Upper lobe of right lung (tissue), 1 donor: ENCODE data around the gene NFE2L3. TPM values are rescaled to one million over a fixed set of nuclear protein-coding genes. Genes with fewer than 3 reads are reported as not detected.
A peak's percentile ranks its signal among the peaks of the same experiment; 100 is the strongest.
"Not testable (repeated sequence)": the region's sequence is repeated elsewhere in the genome, so short reads cannot be mapped to it uniquely, and the experiment has no call there.

Experiments used
- ATAC-seq: fragments of 200-7000 bp; cut with Tn5 transposase; one replicate; pipeline ENCODE4 v1.9.1; 2020; ENCODE audit warnings: mild to moderate bottlenecking, moderate library complexity
- DNase-seq: peaks from one replicate; pipeline ENCODE4 v3.0.0-alpha.2; 2020
- H3K27ac ChIP-seq: fragments of 200-600 bp; one replicate; pipeline ENCODE4 v1.8.0; 2022
- H3K27me3 ChIP-seq: fragments of 200-600 bp; one replicate; pipeline ENCODE4 v1.8.0; 2022; ENCODE audit warnings: mild to moderate bottlenecking
- H3K36me3 ChIP-seq: fragments of 200-600 bp; one replicate; pipeline ENCODE4 v1.8.0; 2022
- H3K4me1 ChIP-seq: fragments of 200-600 bp; one replicate; pipeline ENCODE4 v1.8.0; 2022
- H3K4me3 ChIP-seq: fragments of 200-600 bp; one replicate; pipeline ENCODE4 v1.8.0; 2022; ENCODE audit warnings: mild to moderate bottlenecking
- H3K9me3 ChIP-seq: fragments of 200-600 bp; one replicate; pipeline ENCODE4 v1.8.0; 2022
- intact Hi-C: fragments of 100-400 bp; cut with DNase I; formaldehyde crosslinking; loops from one replicate; pipeline ENCODE4 v1.11.0; 2022
- total RNA-seq: library from RNA; stranded (reverse); fragmentation: NEBNext Ultra II Directional; extraction: Animal tissue kit (Norgen Biotek cat#: 25700); gene quantifications from one replicate; pipeline ENCODE4 v1.2.1, GENCODE V29; 2021
- TF ChIP-seq, protein P1 (sequence below): fragments of 200-600 bp; IDR thresholded peaks from one replicate; pipeline ENCODE4 v1.8.0; 2022; ENCODE audit warnings: antibody characterized with exemption
- donor health status: DM: no; HTN: yes; CAD: no; lungs with severe emphysema.

NFE2L3 gene
- total RNA-seq, 1 donor from 2014 or later, result 4.1 TPM

DNA sequence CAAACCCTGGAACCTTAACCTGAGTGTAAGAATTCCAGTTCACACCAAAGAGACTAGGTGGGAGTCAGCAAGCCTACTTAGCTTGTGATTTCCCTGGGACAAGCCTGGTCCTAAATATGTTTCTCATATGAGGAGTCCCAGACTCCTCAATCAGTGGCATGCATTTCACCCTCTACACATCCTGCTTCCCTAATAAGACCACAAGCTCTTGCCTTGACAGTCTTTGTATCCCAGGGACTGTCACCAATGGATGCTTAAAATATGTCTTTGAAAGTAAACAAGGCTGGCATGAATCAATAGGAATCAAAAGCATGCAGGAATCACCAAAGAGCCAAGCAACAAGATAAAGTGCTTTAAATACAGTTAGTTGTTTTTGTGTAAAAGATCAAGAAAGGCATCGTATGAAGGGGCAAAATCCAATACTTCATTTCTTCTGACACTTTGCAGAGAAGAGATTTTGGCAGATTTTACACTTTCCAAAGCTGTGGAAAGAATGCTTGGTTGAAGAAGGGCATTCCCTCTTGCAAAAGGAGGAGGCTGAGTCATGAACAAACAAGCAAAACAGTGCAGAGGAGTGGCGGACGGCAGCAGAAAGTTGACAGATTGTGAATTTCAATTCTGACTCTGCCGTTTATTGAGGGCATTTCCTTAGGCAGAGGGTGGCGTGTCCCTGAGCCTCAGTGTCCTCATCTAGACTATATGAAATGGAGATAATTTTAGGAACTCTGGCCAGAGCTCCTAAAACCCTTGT lies 8.5 kb upstream of the NFE2L3 start:
- Histone ChIP-seq H3K27ac (no peak overlapping the region), H3K4me1 (peaks cover 8% of the 10 kb centered on the region), H3K36me3 (no peaks in the 10 kb centered on the region), H3K9me3 (no peaks in the 10 kb centered on the region), H3K4me3 (no peak overlapping the region), H3K27me3 (no peaks in the 10 kb centered on the region)
- intact Hi-C loops, result no loop called here
- ATAC-seq (peak; percentile 27), DNase-seq (no peak)
- TF ChIP-seq, protein P1, sequence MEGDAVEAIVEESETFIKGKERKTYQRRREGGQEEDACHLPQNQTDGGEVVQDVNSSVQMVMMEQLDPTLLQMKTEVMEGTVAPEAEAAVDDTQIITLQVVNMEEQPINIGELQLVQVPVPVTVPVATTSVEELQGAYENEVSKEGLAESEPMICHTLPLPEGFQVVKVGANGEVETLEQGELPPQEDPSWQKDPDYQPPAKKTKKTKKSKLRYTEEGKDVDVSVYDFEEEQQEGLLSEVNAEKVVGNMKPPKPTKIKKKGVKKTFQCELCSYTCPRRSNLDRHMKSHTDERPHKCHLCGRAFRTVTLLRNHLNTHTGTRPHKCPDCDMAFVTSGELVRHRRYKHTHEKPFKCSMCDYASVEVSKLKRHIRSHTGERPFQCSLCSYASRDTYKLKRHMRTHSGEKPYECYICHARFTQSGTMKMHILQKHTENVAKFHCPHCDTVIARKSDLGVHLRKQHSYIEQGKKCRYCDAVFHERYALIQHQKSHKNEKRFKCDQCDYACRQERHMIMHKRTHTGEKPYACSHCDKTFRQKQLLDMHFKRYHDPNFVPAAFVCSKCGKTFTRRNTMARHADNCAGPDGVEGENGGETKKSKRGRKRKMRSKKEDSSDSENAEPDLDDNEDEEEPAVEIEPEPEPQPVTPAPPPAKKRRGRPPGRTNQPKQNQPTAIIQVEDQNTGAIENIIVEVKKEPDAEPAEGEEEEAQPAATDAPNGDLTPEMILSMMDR, result no peak

DNA sequence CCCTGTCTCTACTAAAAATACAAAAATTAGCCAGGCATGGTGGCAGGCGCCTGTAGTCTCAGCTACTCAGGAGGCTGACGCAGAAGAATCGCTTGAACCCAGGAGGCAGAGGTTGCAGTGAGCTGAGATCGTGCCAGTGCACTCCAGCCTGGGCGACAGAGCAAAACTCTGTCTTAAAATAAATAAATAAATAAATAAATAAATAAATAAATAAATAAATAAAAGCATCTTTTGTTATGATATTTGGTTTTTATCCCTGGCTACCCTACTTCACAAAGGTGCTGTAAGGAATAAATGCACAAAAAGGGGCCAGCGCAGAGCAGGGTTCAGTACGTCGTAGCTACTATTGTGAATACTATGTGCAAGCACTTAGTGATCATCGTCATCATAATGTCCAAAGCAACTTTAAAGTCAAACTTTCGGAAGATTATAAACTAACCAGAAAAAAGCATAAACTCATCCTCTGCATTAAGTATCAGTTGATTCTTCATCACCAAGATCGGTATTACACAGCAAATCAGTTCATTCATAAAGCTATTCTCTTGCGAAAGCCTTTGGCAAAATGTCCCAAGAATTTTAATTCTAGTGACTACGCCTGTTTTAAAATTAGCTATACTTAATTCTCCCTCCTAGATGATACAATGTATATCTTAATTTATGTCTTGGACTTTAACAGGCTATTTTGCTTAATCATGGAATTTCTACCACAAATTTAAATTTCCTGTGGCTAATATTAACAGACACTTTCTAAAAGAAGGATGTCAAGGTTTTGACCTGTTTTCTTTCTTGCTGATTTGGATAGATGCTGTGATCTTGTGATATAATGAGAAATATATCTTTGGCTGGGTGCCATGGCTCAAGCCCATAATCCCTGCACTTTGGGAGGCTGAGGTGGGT lies 7.6 kb upstream of the NFE2L3 start:
- no peak overlapping the region for H3K27ac ChIP-seq
- H3K4me3 ChIP-seq, result no peak overlapping the region
- H3K27me3 ChIP-seq, result no peaks in the 10 kb centered on the region
- peaks cover 8% of the 10 kb centered on the region for H3K4me1 ChIP-seq
- DNase-seq (no peak), ATAC-seq (no peak)
- H3K36me3 ChIP-seq, result no peaks in the 10 kb centered on the region
- no peaks in the 10 kb centered on the region for H3K9me3 ChIP-seq
- intact Hi-C loops, result no loop called here
- TF ChIP-seq, protein P1, result no peak

DNA sequence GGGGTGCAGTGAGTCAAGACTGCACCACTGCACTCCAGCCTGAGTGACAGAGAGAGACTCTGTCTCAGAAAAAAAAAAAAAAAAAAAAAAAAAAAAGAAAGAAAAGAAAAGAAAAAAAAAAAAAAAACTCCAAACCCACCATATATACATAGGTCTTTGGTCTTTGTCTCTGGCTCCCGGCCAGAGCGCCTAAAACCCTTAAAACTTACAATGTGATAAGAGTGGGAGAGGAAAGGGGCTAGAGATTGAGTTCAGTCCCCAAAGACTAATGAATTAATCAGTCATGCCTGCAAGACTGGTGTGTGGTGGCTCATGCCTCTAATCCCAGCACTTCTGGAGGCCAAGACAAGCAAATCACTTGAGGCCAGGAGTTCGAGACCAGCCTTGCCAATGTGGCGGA lies 6.8 kb upstream of the NFE2L3 start:
- H3K4me3 ChIP-seq, result no peak overlapping the region
- ATAC-seq (no peak), DNase-seq (no peak)
- intact Hi-C loops, result no loop called here
- H3K4me1 ChIP-seq, result peaks cover 8% of the 10 kb centered on the region
- H3K27ac ChIP-seq, result no peak overlapping the region
- H3K36me3 ChIP-seq, result no peaks in the 10 kb centered on the region
- no peaks in the 10 kb centered on the region for H3K27me3 ChIP-seq
- H3K9me3 ChIP-seq, result no peaks in the 10 kb centered on the region
- TF ChIP-seq, protein P1, result no peak

GRCh38 chr7:26147030-26147429 lies 5.0 kb upstream of the NFE2L3 start:
- H3K27me3 ChIP-seq, result no peaks in the 10 kb centered on the region
- no peak overlapping the region for H3K27ac ChIP-seq
- intact Hi-C loops, result no loop called here
- H3K9me3 ChIP-seq, result no peaks in the 10 kb centered on the region
- TF ChIP-seq, protein P1, result no peak
- ATAC-seq, result peak; percentile 65
- H3K36me3 ChIP-seq, result no peaks in the 10 kb centered on the region
- DNase-seq, result peak; percentile 77
- no peak overlapping the region for H3K4me3 ChIP-seq
- peaks cover 15% of the 10 kb centered on the region for H3K4me1 ChIP-seq

DNA sequence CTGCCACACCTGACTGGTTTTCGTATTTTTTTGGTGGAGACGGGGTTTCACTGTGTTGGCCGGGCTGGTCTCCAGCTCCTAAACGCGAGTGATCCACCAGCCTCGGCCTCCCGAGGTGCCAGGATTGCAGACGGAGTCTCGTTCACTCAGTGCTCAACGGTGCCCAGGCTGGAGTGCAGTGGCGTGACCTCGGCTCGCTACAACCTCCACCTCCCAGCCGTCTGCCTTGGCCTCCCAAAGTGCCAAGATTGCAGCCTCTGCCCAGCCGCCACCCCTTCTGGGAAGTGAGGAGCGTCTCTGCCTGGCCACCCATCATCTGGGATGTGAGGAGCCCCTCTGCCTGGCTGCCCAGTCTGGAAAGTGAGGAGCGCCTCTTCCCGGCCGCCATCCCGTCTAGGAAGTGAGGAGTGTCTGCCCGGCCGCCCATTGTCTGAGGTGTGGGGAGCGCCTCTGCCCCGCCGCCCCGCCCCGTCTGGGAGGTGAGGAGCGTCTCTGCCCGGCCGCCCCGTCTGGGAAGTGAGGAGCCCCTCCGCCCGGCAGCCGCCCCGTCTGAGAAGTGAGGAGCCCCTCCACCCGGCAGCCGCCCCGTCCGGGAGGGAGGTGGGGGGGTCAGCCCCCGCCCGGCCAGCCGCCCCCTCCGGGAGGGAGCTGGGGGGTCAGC lies 4.2 kb upstream of the NFE2L3 start:
- H3K27ac ChIP-seq, intact Hi-C loops, H3K27me3 ChIP-seq, H3K9me3 ChIP-seq, DNase-seq, ATAC-seq, H3K36me3 ChIP-seq, H3K4me3 ChIP-seq: not testable (repeated sequence)
- H3K4me1 ChIP-seq, result peaks cover 15% of the 10 kb centered on the region

DNA sequence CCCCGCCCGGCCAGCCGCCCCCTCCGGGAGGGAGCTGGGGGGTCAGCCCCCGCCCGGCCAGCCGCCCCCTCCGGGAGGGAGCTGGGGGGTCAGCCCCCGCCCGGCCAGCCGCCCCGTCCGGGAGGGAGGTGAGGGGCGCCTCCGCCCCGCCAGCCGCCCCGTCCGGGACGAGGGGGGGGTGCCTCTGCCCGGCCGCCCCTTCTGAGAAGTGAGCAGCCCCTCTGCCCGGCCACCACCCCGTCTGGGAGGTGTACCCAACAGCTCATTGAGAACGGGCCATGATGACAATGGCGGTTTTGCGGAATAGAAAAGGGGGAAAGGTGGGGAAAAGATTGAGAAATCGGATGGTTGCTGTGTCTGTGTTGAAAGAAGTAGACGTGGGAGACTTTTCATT lies 3.7 kb upstream of the NFE2L3 start:
- ATAC-seq, H3K9me3 ChIP-seq, H3K4me3 ChIP-seq, H3K36me3 ChIP-seq, H3K27me3 ChIP-seq, H3K27ac ChIP-seq, intact Hi-C loops, DNase-seq: not testable (repeated sequence)
- H3K4me1 ChIP-seq, result peaks cover 19% of the 10 kb centered on the region
